ENCODE results near the gene BMPR1B. TPM values are rescaled to one million over a fixed set of nuclear protein-coding genes. Genes with fewer than 3 reads are reported as not detected.
A peak's percentile ranks its signal among the peaks of the same experiment; 100 is the strongest.

Gene BMPR1B
- total RNA-seq, 1 experiment from 2014 or later = 0.35 TPM

DNA sequence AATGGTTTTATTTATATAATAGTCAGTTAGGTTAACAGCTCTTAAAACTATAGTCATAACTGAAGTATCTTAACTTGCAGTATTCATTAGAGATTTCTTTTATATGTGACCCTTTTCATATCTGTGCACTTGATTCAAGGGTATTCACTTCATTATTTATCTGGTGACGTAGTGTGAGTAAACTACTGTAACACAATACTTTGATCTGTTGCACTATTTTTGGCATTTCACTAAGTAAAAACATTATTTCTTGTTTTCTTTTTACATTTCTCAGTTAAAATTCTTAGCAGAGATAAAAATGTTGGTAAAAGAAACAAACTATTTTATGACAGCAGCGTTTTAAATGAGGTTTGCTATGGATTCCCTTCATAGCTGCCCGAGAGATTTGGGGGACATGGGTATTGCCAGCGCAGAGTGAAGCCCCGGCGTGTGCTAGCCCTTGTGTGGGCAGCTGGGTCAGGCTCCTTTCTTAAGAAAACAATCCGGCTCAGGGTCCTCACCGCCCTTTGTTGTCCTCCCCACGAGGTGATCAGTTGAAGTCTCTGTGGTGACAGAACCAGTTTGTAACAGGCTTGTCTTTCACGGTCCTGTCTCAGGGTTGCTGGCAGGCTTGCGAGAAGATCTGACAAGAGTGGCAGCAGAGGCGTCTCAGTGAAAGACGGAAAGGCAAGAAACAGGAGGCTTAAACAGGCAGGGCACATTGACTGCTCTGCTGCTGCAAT, 293.4 kb downstream of the BMPR1B start:
- Histone ChIP-seq H3K56ac (ENCODE audit: insufficient read length, low read depth, low read length) (no peak overlapping the region), H4K5ac (ENCODE audit: insufficient read length, low read depth, low read length) (no peak overlapping the region), H3K4me2 (ENCODE audit: insufficient read depth, insufficient read length, low read length) (no peak overlapping the region), H2BK12ac (ENCODE audit: insufficient read length, low read depth, low read length) (no peak overlapping the region), H3K18ac (ENCODE audit: insufficient read length, low read depth, low read length) (no peak overlapping the region), H3K27ac (ENCODE audit: insufficient read length, low read depth, low read length) (no peak overlapping the region), H3K23me2 (ENCODE audit: insufficient read length, low read depth, low read length, poor library complexity, severe bottlenecking) (no peaks in the 10 kb centered on the region), H3K27me3 (ENCODE audit: insufficient read depth, low read length) (no peaks in the 10 kb centered on the region), H2BK120ac (ENCODE audit: low read depth, low read length, poor library complexity, severe bottlenecking) (no peak overlapping the region), H2BK20ac (ENCODE audit: low read depth, low read length, poor library complexity, severe bottlenecking) (no peak overlapping the region), H3T11ph (ENCODE audit: low read length) (no peak overlapping the region), H3K23ac (ENCODE audit: insufficient read length, low read depth, low read length) (no peak overlapping the region), H2BK5ac (ENCODE audit: insufficient read length, low read length) (no peak overlapping the region), H3K14ac (ENCODE audit: insufficient read depth, low read length) (no peak overlapping the region; the same call in 1 of the 2 replicates), H3K4me1 (ENCODE audit: insufficient read depth, low read length) (no peaks in the 10 kb centered on the region), H2AFZ (ENCODE audit: low read length) (no peak overlapping the region), H3K4ac (ENCODE audit: low read depth, low read length) (no peak overlapping the region), H4K20me1 (ENCODE audit: control insufficient read depth, insufficient read depth, insufficient read length) (no peaks in the 10 kb centered on the region), H3K9ac (ENCODE audit: extremely low read depth, insufficient read length, low read length) (no peak overlapping the region), H3K79me2 (ENCODE audit: insufficient read depth, low read length) (no peaks in the 10 kb centered on the region), H4K91ac (ENCODE audit: insufficient read length, low read depth, low read length) (no peak overlapping the region), H3K9me3 (ENCODE audit: control insufficient read depth, low read depth, low read length) (no peaks in the 10 kb centered on the region), H3K79me1 (ENCODE audit: insufficient read depth, low read depth, low read length, poor library complexity, severe bottlenecking) (no peaks in the 10 kb centered on the region), H2BK15ac (ENCODE audit: low read depth, low read length) (no peak overlapping the region), H2AK5ac (ENCODE audit: insufficient read length, low read length) (no peak overlapping the region), H4K8ac (replicated peaks; ENCODE audit: insufficient read length, low read depth, low read length) (no peak overlapping the region)
- Mint-ChIP-seq H3K27me3 (ENCODE audit: low read depth) (no peaks in the 10 kb centered on the region; the same call in 1 of the 2 replicates), H3K4me1 (peaks cover 5 to 7% of the 10 kb centered on the region in 2 experiments), H3K36me3 (ENCODE audit: insufficient read depth in 1 of 3, low read depth in 3 of 3) (no peaks in the 10 kb centered on the region), H3K27ac (peak overlapping the region in 1 of 3 experiments; percentile 41; a peak in 2 of 7 replicates), H3K9me3 (no peaks in the 10 kb centered on the region), H3K4me3 (peak overlapping the region in 1 of 2 experiments; percentile 19; a peak in 1 of 5 replicates)
- peak; percentile 39 for DNase-seq
- TF ChIP-seq, protein P1, sequence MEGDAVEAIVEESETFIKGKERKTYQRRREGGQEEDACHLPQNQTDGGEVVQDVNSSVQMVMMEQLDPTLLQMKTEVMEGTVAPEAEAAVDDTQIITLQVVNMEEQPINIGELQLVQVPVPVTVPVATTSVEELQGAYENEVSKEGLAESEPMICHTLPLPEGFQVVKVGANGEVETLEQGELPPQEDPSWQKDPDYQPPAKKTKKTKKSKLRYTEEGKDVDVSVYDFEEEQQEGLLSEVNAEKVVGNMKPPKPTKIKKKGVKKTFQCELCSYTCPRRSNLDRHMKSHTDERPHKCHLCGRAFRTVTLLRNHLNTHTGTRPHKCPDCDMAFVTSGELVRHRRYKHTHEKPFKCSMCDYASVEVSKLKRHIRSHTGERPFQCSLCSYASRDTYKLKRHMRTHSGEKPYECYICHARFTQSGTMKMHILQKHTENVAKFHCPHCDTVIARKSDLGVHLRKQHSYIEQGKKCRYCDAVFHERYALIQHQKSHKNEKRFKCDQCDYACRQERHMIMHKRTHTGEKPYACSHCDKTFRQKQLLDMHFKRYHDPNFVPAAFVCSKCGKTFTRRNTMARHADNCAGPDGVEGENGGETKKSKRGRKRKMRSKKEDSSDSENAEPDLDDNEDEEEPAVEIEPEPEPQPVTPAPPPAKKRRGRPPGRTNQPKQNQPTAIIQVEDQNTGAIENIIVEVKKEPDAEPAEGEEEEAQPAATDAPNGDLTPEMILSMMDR (conservative IDR thresholded peaks at IDR 0.05) = no peak
- WGBS (ENCODE audit: extremely low coverage, insufficient read length, low lambda C conversion rate) = no CpG with 5 or more reads among the region's 13 CpGs

Data from H9 (cell line).